Heart left ventricle (tissue), 16 donors: ENCODE data around the gene KRT77. TPM values are rescaled to one million over a fixed set of nuclear protein-coding genes. Genes with fewer than 3 reads are reported as not detected.

Source experiments
- ATAC-seq, 4 donors: fragments of 200-7000 bp; cut with Tn5 transposase; one replicate each; pipeline ENCODE4 v1.9.1; 2020 to 2022; ENCODE audit warnings: moderate library complexity in 4 of 4, mild to moderate bottlenecking in 3 of 4, moderate number of reproducible peaks in 1 of 4
- DNase-seq, 5 donors: peaks; one replicate each; pipeline ENCODE4 v3.0.0-alpha.2; 2020
- H3K27ac ChIP-seq, 12 donors: fragments of 200-600 bp; sonication (generic) in 4 of 12; one replicate each; pipeline versions ENCODE4 v1.5.0 to v1.8.0; 2016 to 2022; ENCODE audit warnings: mild to moderate bottlenecking in 2 of 12
- H3K27me3 ChIP-seq, 9 donors: fragments of 200-600 bp; sonication (generic) in 2 of 9; one replicate each; pipeline versions ENCODE4 v1.5.1 to v1.8.0; 2016 to 2022; ENCODE audit warnings: mild to moderate bottlenecking in 3 of 9
- H3K36me3 ChIP-seq, 9 donors: fragments of 200-600 bp; sonication (generic) in 2 of 9; one replicate each; pipeline versions ENCODE4 v1.5.0 to v1.8.0; 2018 to 2022; ENCODE audit warnings: mild to moderate bottlenecking in 2 of 9
- H3K4me1 ChIP-seq, 12 donors: fragments of 200-600 bp; sonication (generic) in 4 of 12; one replicate each; pipeline versions ENCODE4 v1.5.0 to v1.8.0; 2016 to 2022; ENCODE audit warnings: mild to moderate bottlenecking in 3 of 12
- H3K4me3 ChIP-seq, 12 donors: fragments of 200-600 bp; sonication (generic) in 4 of 12; one replicate each; pipeline versions ENCODE4 v1.5.0 to v1.8.0; 2017 to 2022; ENCODE audit warnings: mild to moderate bottlenecking in 9 of 12, moderate library complexity in 4 of 12
- H3K9me3 ChIP-seq, 12 donors: fragments of 200-600 bp; sonication (generic) in 4 of 12; one replicate each; pipeline versions ENCODE4 v1.5.0 to v1.8.0; 2016 to 2022; ENCODE audit warnings: mild to moderate bottlenecking in 1 of 12
- POLR2A ChIP-seq, 2 donors: fragments of 450-650 bp; IDR thresholded peaks; one replicate each; pipeline ENCODE4 v1.6.1; 2017; ENCODE audit warnings: antibody characterized with exemption in 2 of 2, mild to moderate bottlenecking in 2 of 2, moderate library complexity in 2 of 2
- WGBS, 4 donors: extraction: QIAGEN DNeasy Blood & Tissue Kit in 2 of 4; methylation state at CpG; one replicate each; pipeline versions ENCODE4 v1.1.5 to v1.1.7; 2013 to 2018; 5-methylcytosine and 5-hydroxymethylcytosine counted together
- intact Hi-C, 10 donors: fragments of 100-400 bp; cut with DNase I; formaldehyde crosslinking; loops; one replicate each; pipeline versions ENCODE4 v1.11.1 to v1.14.2; 2022
- polyA plus RNA-seq, 2 donors: library from polyadenylated mRNA; stranded (reverse); fragments of 200-250 nt; gene quantifications; one replicate each; pipeline ENCODE4 v1.2.3, GENCODE V29; 2013
- total RNA-seq, 9 donors: library from RNA; depleted of rRNA in 2 of 9; stranded (reverse); fragments of >200 nt in 2 of 9; fragmentation: NEBNext Ultra II Directional in 3 of 9; extraction: Animal tissue kit (Norgen Biotek cat#: 25700) in 3 of 9; gene quantifications; one replicate each; pipeline versions ENCODE4 v1.1.0 to v1.2.4, GENCODE V29; 2016 to 2023
- TF ChIP-seq, protein P1 (sequence below), 12 donors: fragments of 200-600 bp; sonication (generic) in 4 of 12; IDR thresholded peaks; one replicate each; pipeline versions ENCODE4 v1.5.0 to v1.8.0; 2018 to 2022; ENCODE audit warnings: antibody characterized with exemption in 12 of 12, mild to moderate bottlenecking in 5 of 12
- donor health status: ischemic (EF 13 %, LVEDD 7.1; RV severe dilation, severe dysfunction).
- donor health status: healthy with polysubstance abuse.
- donor health status: DM: no; HTN: yes; CAD: no.
- donor health status: DM: no; HTN: no; CAD: no.
- donor health status: ischemic (EF 25% LVEDD 6.9; RV normal size, moderate dysfunction).
- donor health status: ischemic (EF 25% LVEDD 5.7; RV mildly dilated, moderate dysfunction).
- donor health status: healthy.
- donor health status: DM: yes; HTN: yes; CAD: no.
- donor health status: ischemic (EF 35%, LVEDD 5.7; RV mildly dilated, moderate dysfunction).
- donor health status: nonischemic (EF 11% LVEDD 7.7; RV severe dilation, severe dysfunction).
- donor health status: DM: yes; HTN: yes; CAD: no.
- donor health status: PGD.
- donor health status: ischemic (EF 29% LVEDD 5.4; RV normal size, mild dysfunction).
- donor health status: nonischemic (EF 23%, LVEDD 6.1; RV moderate dilation, normal function).

The KRT77 gene
- total and polyA plus RNA-seq, 11 donors, result not detected

- TF ChIP-seq POLR2A (IDR thresholded peaks at IDR 0.05), result no peak
- TF ChIP-seq, protein P1, sequence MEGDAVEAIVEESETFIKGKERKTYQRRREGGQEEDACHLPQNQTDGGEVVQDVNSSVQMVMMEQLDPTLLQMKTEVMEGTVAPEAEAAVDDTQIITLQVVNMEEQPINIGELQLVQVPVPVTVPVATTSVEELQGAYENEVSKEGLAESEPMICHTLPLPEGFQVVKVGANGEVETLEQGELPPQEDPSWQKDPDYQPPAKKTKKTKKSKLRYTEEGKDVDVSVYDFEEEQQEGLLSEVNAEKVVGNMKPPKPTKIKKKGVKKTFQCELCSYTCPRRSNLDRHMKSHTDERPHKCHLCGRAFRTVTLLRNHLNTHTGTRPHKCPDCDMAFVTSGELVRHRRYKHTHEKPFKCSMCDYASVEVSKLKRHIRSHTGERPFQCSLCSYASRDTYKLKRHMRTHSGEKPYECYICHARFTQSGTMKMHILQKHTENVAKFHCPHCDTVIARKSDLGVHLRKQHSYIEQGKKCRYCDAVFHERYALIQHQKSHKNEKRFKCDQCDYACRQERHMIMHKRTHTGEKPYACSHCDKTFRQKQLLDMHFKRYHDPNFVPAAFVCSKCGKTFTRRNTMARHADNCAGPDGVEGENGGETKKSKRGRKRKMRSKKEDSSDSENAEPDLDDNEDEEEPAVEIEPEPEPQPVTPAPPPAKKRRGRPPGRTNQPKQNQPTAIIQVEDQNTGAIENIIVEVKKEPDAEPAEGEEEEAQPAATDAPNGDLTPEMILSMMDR (IDR thresholded peaks at IDR 0.05), result no peak
These were observed 54.3 kb downstream of the KRT77 start for GRCh38 chr12:52649066-52649465.

DNA sequence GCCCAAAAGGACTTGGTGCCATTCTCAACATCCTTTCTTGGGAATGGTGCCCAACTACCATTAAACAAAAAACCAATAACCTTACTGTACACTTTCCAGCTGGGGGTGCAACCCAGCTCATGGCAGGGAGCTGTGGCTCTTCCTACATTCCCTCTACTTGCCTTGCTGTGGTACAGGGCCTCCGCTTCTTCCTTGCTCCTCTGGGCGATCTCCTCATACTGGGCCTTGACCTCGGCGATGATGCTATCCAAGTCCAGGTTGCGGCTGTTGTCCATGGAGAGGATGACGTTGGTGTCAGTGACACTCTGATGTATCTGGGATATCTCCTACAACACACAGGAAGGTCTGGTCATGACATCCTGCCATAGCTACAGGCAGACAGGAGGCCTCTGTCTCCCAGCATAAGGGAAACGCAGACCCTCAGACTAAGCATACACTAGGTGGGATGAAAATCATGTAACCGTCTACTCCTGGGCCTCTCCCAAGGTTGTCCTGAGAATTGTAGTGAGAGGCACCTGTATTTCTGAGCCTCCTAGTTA is 55.2 kb downstream of the KRT77 start:
- DNase-seq (no peak), ATAC-seq (no peak)
- 86 to 90% (median 88%) methylated on average over 8 of the region's 8 CpGs for WGBS, 4 donors

More at GRCh38 chr12:52649066-52649465, 54.3 kb downstream of the KRT77 start:
- Histone ChIP-seq H3K9me3 (no peaks in the 10 kb centered on the region), H3K27ac (no peak overlapping the region), H3K36me3 (no peaks in the 10 kb centered on the region), H3K27me3 (peaks cover 0 to 11% (median 0%) of the 10 kb centered on the region in 9 donors), H3K4me1 (no peaks in the 10 kb centered on the region), H3K4me3 (no peak overlapping the region)
- intact Hi-C loops, result no loop called here
- ATAC-seq, result no peak
- 70 to 80% (median 74%) methylated on average over 6 of the region's 6 CpGs for WGBS, 4 donors
- DNase-seq, result no peak

DNA sequence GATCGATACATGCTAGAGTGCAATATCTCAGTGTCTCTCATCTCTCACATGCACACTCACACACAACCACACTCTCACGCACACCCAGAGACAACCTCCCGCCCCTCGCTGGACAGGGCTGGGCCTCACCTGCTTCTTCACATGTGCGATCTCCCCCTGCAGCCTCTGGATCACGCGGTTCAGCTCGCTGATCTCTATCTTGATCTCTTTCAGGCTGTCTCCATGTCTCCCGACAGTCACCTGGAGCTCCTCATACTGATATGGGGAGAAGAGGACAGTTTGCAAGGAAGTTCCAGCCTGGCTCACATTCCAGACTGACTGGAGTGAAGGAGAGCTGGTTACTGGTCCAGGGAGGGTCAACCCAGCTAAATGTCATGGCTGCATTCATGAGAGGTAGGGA is 55.7 kb downstream of the KRT77 start:
- TF ChIP-seq, protein P1 (IDR thresholded peaks at IDR 0.05), result no peak
- no peak for TF ChIP-seq POLR2A (IDR thresholded peaks at IDR 0.05)
- intact Hi-C loops, result no loop called here
- Histone ChIP-seq H3K9me3 (no peaks in the 10 kb centered on the region), H3K36me3 (no peaks in the 10 kb centered on the region), H3K4me3 (no peak overlapping the region), H3K27me3 (peaks cover 0 to 4% (median 0%) of the 10 kb centered on the region in 9 donors), H3K4me1 (no peaks in the 10 kb centered on the region), H3K27ac (no peak overlapping the region)
- no peak for ATAC-seq
- DNase-seq, result no peak
- WGBS, 4 donors, result 87 to 93% (median 91%) methylated on average over 9 of the region's 9 CpGs

More for the DNA sequence above, 55.2 kb downstream of the KRT77 start:
- no peak overlapping the region for H3K27ac ChIP-seq
- H3K27me3 ChIP-seq, result peaks cover 0 to 4% (median 0%) of the 10 kb centered on the region in 9 donors
- H3K36me3 ChIP-seq, result no peaks in the 10 kb centered on the region
- no peaks in the 10 kb centered on the region for H3K9me3 ChIP-seq
- no peak for TF ChIP-seq POLR2A (IDR thresholded peaks at IDR 0.05)
- TF ChIP-seq, protein P1 (IDR thresholded peaks at IDR 0.05), result no peak
- no peak overlapping the region for H3K4me3 ChIP-seq
- intact Hi-C loops, result no loop called here
- no peaks in the 10 kb centered on the region for H3K4me1 ChIP-seq

GRCh38 chr12:52646613-52647012 is 56.7 kb downstream of the KRT77 start:
- TF ChIP-seq, protein P1 (IDR thresholded peaks at IDR 0.05), result no peak
- no peak for TF ChIP-seq POLR2A (IDR thresholded peaks at IDR 0.05)
- Histone ChIP-seq H3K9me3 (no peaks in the 10 kb centered on the region), H3K4me1 (no peaks in the 10 kb centered on the region), H3K36me3 (no peaks in the 10 kb centered on the region), H3K27ac (no peak overlapping the region), H3K27me3 (peaks cover 0 to 12% (median 0%) of the 10 kb centered on the region in 9 donors), H3K4me3 (no peak overlapping the region)
- ATAC-seq, result no peak
- DNase-seq, result no peak
- WGBS, 4 donors, result 86 to 89% (median 88%) methylated on average over 12 of the region's 12 CpGs
- intact Hi-C loops, result no loop called here
